ENCODE results near the gene TMEM232. TPM values are rescaled to one million over a fixed set of nuclear protein-coding genes. Genes with fewer than 3 reads are reported as not detected.

Gene TMEM232
- total and polyA plus RNA-seq, 2 experiments from 2014 or later = 1.3 to 1.9 TPM

DNA sequence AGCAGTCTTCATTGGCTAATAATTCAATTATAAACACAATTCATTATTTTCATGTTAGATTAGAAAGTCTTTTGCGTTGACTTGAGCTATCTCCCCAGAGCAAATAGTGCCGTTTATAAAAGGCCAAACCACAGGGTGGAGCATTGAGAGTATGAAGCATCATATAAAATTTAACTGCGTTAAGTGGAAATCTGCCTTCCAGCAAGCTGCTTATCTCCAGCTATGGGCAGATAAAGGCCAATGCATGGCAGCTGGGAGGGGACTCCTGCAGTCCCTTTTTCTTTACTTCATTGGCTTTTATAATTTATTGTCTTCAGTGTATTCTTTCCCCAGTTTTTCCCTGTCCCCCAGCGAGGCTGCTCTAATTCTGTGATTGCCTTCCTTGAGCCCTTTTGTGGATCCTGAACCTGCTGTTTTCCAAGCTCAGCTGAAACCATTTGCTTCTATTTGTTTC is 113.7 kb downstream of the TMEM232 start (continued):
- TF ChIP-seq, protein P1, sequence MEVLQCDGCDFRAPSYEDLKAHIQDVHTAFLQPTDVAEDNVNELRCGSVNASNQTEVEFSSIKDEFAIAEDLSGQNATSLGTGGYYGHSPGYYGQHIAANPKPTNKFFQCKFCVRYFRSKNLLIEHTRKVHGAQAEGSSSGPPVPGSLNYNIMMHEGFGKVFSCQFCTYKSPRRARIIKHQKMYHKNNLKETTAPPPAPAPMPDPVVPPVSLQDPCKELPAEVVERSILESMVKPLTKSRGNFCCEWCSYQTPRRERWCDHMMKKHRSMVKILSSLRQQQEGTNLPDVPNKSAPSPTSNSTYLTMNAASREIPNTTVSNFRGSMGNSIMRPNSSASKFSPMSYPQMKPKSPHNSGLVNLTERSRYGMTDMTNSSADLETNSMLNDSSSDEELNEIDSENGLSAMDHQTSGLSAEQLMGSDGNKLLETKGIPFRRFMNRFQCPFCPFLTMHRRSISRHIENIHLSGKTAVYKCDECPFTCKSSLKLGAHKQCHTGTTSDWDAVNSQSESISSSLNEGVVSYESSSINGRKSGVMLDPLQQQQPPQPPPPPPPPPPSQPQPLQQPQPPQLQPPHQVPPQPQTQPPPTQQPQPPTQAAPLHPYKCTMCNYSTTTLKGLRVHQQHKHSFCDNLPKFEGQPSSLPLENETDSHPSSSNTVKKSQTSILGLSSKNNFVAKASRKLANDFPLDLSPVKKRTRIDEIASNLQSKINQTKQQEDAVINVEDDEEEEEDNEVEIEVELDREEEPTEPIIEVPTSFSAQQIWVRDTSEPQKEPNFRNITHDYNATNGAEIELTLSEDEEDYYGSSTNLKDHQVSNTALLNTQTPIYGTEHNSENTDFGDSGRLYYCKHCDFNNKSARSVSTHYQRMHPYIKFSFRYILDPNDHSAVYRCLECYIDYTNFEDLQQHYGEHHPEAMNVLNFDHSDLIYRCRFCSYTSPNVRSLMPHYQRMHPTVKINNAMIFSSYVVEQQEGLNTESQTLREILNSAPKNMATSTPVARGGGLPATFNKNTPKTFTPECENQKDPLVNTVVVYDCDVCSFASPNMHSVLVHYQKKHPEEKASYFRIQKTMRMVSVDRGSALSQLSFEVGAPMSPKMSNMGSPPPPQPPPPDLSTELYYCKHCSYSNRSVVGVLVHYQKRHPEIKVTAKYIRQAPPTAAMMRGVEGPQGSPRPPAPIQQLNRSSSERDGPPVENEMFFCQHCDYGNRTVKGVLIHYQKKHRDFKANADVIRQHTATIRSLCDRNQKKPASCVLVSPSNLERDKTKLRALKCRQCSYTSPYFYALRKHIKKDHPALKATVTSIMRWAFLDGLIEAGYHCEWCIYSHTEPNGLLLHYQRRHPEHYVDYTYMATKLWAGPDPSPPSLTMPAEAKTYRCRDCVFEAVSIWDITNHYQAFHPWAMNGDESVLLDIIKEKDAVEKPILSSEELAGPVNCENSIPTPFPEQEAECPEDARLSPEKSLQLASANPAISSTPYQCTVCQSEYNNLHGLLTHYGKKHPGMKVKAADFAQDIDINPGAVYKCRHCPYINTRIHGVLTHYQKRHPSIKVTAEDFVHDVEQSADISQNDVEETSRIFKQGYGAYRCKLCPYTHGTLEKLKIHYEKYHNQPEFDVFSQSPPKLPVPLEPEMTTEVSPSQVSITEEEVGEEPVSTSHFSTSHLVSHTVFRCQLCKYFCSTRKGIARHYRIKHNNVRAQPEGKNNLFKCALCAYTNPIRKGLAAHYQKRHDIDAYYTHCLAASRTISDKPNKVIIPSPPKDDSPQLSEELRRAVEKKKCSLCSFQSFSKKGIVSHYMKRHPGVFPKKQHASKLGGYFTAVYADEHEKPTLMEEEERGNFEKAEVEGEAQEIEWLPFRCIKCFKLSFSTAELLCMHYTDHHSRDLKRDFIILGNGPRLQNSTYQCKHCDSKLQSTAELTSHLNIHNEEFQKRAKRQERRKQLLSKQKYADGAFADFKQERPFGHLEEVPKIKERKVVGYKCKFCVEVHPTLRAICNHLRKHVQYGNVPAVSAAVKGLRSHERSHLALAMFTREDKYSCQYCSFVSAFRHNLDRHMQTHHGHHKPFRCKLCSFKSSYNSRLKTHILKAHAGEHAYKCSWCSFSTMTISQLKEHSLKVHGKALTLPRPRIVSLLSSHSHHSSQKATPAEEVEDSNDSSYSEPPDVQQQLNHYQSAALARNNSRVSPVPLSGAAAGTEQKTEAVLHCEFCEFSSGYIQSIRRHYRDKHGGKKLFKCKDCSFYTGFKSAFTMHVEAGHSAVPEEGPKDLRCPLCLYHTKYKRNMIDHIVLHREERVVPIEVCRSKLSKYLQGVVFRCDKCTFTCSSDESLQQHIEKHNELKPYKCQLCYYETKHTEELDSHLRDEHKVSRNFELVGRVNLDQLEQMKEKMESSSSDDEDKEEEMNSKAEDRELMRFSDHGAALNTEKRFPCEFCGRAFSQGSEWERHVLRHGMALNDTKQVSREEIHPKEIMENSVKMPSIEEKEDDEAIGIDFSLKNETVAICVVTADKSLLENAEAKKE (CRISPR knock-in tag; IDR thresholded peaks at IDR 0.05) = no peak
- no peak for TF ChIP-seq NANOG (IDR thresholded peaks at IDR 0.05; ENCODE audit: borderline replicate concordance)

- Histone ChIP-seq H2AFZ (peak overlapping the region; percentile 19; the same call in 1 of the 2 replicates), H3K27me3 (ENCODE audit: insufficient read depth) (no peaks in the 10 kb centered on the region), H3K36me3 (ENCODE audit: insufficient read depth) (no peaks in the 10 kb centered on the region), H3K9me2 (ENCODE audit: insufficient read depth) (no peaks in the 10 kb centered on the region), H4K20me1 (replicated peaks; ENCODE audit: insufficient read depth) (no peaks in the 10 kb centered on the region), H3K79me2 (replicated peaks; ENCODE audit: insufficient read depth) (no peaks in the 10 kb centered on the region), H3K4me3 (no peak overlapping the region), H3K27ac (ENCODE audit: low read depth) (no peak overlapping the region), H3F3A (replicated peaks; ENCODE audit: low read depth) (no peaks in the 10 kb centered on the region), H3K4me1 (ENCODE audit: insufficient read depth) (no peaks in the 10 kb centered on the region), H3K4me2 (no peak overlapping the region)
- no peak overlapping the region for H3K27ac Mint-ChIP-seq
- H3K9me3 Mint-ChIP-seq = peaks cover 11% of the 10 kb centered on the region; the same call in 2 of the 3 replicates
- 0 out of 3 replicates have a peak, but pooled peaks cover 3% of the 10 kb centered on the region for H3K36me3 Mint-ChIP-seq (ENCODE audit: low read depth)
- TF ChIP-seq ZNF331 (CRISPR knock-in tag; IDR thresholded peaks at IDR 0.05; ENCODE audit: low read depth) (no peak), JUNB (IDR thresholded peaks at IDR 0.05; ENCODE audit: unreplicated experiment) (no peak), STAT1 (IDR thresholded peaks at IDR 0.05; ENCODE audit: unreplicated experiment) (no peak)
- TF ChIP-seq, protein P2, sequence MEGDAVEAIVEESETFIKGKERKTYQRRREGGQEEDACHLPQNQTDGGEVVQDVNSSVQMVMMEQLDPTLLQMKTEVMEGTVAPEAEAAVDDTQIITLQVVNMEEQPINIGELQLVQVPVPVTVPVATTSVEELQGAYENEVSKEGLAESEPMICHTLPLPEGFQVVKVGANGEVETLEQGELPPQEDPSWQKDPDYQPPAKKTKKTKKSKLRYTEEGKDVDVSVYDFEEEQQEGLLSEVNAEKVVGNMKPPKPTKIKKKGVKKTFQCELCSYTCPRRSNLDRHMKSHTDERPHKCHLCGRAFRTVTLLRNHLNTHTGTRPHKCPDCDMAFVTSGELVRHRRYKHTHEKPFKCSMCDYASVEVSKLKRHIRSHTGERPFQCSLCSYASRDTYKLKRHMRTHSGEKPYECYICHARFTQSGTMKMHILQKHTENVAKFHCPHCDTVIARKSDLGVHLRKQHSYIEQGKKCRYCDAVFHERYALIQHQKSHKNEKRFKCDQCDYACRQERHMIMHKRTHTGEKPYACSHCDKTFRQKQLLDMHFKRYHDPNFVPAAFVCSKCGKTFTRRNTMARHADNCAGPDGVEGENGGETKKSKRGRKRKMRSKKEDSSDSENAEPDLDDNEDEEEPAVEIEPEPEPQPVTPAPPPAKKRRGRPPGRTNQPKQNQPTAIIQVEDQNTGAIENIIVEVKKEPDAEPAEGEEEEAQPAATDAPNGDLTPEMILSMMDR (conservative IDR thresholded peaks at IDR 0.05; ENCODE audit: low read depth in 2 of 2) = no peak
- no peaks in the 10 kb centered on the region for H3K27me3 Mint-ChIP-seq (ENCODE audit: insufficient read depth, low read depth, poor library complexity)
- no peaks in the 10 kb centered on the region for H3K4me1 Mint-ChIP-seq
- no peak for ATAC-seq
- no peak for DNase-seq (ENCODE audit: low spot score)
- H3K4me3 Mint-ChIP-seq = no peak overlapping the region
Measured at GRCh38 chr5:110611817-110612216, 114.7 kb downstream of the TMEM232 start.
